ENCODE measurements around the gene ATG5.

ATG5 gene

GRCh38 chr6:106309766-106310373 lies 15.7 kb downstream of the ATG5 start:
- H3K27ac ChIP-seq = no peak overlapping the region
- TF ChIP-seq ZFX (IDR thresholded peaks at IDR 0.05) = no peak
- TF ChIP-seq, protein P1, sequence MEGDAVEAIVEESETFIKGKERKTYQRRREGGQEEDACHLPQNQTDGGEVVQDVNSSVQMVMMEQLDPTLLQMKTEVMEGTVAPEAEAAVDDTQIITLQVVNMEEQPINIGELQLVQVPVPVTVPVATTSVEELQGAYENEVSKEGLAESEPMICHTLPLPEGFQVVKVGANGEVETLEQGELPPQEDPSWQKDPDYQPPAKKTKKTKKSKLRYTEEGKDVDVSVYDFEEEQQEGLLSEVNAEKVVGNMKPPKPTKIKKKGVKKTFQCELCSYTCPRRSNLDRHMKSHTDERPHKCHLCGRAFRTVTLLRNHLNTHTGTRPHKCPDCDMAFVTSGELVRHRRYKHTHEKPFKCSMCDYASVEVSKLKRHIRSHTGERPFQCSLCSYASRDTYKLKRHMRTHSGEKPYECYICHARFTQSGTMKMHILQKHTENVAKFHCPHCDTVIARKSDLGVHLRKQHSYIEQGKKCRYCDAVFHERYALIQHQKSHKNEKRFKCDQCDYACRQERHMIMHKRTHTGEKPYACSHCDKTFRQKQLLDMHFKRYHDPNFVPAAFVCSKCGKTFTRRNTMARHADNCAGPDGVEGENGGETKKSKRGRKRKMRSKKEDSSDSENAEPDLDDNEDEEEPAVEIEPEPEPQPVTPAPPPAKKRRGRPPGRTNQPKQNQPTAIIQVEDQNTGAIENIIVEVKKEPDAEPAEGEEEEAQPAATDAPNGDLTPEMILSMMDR (conservative IDR thresholded peaks at IDR 0.05) = no peak

- TF ChIP-seq ZFX (IDR thresholded peaks at IDR 0.05) = no peak
- TF ChIP-seq, protein P1 (conservative IDR thresholded peaks at IDR 0.05) = no peak
Measured at GRCh38 chr6:106308985-106309384, 16.6 kb downstream of the ATG5 start.

DNA sequence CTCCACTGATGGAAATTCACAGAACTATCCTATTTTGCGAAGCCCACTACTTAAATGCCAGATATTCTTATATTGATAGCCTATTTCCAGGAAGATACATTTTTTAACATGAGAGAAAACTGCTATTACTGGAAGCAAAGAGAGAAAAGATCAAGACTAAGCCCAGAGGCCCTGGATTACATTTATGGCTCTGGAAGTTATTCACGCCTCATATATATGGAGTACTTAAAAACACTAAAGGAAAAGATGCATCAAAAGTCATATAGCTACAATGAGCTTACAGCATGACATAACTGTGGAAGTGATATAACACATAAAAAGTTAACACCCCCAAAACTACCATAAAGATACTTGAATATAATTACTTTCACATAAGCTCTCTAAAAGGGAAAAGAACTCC lies 19.8 kb downstream of the ATG5 start:
- H3K27ac ChIP-seq = no peak overlapping the region
- TF ChIP-seq, protein P1 (conservative IDR thresholded peaks at IDR 0.05) = no peak
- TF ChIP-seq ZFX (IDR thresholded peaks at IDR 0.05) = no peak

More at GRCh38 chr6:106308985-106309384, 16.6 kb downstream of the ATG5 start:
- H3K27ac ChIP-seq = no peak overlapping the region

DNA sequence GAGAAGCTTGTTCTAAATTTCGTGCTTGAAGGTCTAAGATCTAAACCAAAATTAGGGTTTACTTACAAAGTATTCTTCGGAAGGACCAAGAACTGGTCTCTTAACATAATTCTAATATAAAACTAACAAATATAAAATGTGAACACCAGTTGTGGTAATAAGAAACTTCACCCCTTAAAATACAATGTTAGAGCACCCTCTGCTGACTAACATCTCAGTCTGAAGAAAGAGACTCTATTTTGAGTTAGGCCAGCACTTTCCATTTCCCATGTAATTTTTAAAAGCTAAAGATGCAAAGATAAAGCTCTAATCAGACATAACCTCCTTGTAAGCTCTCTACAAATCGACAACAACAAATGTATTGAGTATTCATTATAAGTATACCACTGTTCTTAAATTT lies 24.6 kb downstream of the ATG5 start:
- no peak overlapping the region for H3K27ac ChIP-seq
- TF ChIP-seq ZFX (IDR thresholded peaks at IDR 0.05) = no peak
- TF ChIP-seq, protein P1 (conservative IDR thresholded peaks at IDR 0.05) = peak; percentile 65

DNA sequence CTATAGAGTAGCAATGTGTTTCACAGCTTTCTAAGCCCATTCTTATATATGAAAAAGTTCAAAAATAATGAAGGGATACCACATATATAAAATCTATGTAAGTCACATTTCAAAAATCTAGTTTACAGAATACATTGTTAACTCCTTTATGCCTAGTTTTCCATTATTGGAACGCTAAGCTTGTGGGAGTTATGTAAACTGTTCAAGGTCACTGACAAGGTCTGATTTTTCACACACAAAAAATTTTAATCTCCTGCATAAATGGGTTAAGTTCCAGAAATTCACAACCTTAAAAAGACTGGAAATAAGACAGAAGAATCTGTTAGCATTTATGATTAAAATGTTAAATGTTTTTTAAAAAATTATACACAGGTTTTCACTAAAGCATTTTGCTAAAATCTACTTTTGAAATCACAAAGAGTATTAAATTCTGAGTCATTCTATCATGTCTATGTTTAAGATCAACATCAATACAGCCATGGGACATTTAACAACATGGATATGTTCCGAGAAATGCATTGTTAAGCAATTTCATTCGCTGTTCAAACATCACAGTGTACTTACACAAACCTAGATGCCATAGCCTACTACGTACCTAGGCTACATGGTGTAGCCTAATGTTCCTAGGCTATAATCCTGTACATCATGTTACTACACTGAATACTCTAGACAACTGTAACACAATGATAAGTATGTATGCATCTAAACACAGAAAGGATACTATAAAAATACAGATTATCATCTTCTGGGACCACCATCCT lies 25.4 kb downstream of the ATG5 start:
- no peak overlapping the region for H3K27ac ChIP-seq
- TF ChIP-seq ZFX (IDR thresholded peaks at IDR 0.05) = no peak
- TF ChIP-seq, protein P1 (conservative IDR thresholded peaks at IDR 0.05) = no peak

DNA sequence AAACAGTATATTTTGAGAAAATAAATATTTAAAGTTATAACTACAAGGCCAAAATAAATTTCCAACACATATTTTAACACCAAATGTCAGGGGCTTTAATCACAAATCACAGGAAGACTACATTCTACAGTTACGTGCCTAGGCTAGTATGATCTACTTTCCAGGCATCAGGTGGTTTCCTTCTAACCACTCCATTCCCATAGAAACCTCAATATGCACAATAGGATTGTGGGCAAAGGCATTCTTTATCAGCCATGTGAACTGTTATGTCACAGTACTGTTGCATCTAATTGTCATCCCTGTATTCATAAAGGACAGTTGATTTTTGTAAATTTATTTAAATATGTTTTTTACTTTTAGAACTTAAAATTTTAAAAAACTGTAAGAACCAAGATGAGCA lies 32.4 kb downstream of the ATG5 start:
- no peak overlapping the region for H3K27ac ChIP-seq
- TF ChIP-seq, protein P1 (conservative IDR thresholded peaks at IDR 0.05) = no peak
- no peak for TF ChIP-seq ZFX (IDR thresholded peaks at IDR 0.05)

DNA sequence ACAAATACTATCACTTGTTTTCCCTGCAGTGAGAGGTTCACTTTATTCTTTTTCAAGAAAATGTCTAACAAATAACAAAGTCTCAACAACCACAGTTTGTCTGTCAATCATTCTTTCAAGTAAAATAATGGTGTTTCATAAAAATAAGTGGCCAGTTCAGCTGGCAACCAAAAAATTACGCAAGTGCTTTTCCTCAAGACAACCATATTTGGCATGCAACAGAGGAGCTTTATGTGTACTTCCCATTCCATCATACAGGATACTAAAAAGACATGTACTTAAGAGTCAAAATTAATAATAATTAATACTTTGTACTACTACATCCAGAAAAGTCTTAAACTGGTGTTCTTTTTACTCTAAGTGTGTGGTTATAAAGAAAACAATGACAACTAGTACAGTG lies 34.6 kb downstream of the ATG5 start:
- no peak for TF ChIP-seq ZFX (IDR thresholded peaks at IDR 0.05)
- TF ChIP-seq, protein P1 (conservative IDR thresholded peaks at IDR 0.05) = no peak
- H3K27ac ChIP-seq = no peak overlapping the region

All from C4-2B (cell line).